Activated CD8-positive, alpha-beta memory T cell treated with anti-CD3 and anti-CD28 coated beads, Interleukin-2, amount 50 U/mL, for 24 hours (primary cell): ENCODE measurements around the gene PMVK.

Source experiments
- DNase-seq: peaks from one replicate; pipeline ENCODE4 v3.0.0-alpha.2; 2020; ENCODE audit errors: extremely low read depth

PMVK gene

GRCh38 chr1:154881820-154882535 is 54.5 kb downstream of the PMVK start:
- DNase-seq: no peak

- no peak for DNase-seq
These were observed 55.8 kb downstream of the PMVK start for GRCh38 chr1:154880671-154881070.

GRCh38 chr1:154879038-154879421 is 57.5 kb downstream of the PMVK start:
- DNase-seq: no peak

GRCh38 chr1:154878371-154879037 is 58.0 kb downstream of the PMVK start:
- peak; percentile 47 for DNase-seq

GRCh38 chr1:154877370-154877974 is 59.0 kb downstream of the PMVK start:
- no peak for DNase-seq

- DNase-seq: no peak
These were observed 59.6 kb downstream of the PMVK start for GRCh38 chr1:154876842-154877369.
